GM12878 (cell line): ENCODE measurements around the gene FAM89B. TPM values are rescaled to one million over a fixed set of nuclear protein-coding genes. Genes with fewer than 3 reads are reported as not detected.

Experiments
- ATF7 ChIP-seq: fragments of 450-650 bp; IDR thresholded peaks from 2 replicates; pipeline ENCODE4 v1.6.1; 2016; ENCODE audit warnings: low read depth, mild to moderate bottlenecking
- BACH1 ChIP-seq: fragments of 450-650 bp; IDR thresholded peaks from 2 replicates; pipeline ENCODE4 v1.6.1; 2017; ENCODE audit warnings: mild to moderate bottlenecking, borderline replicate concordance
- CREM ChIP-seq: IDR thresholded peaks from 2 replicates; pipeline ENCODE4 v1.6.1; 2014; ENCODE audit warnings: antibody characterized with exemption, low read depth
- CUX1 ChIP-seq: IDR thresholded peaks from 2 replicates; pipeline ENCODE4 v1.6.1; 2012; ENCODE audit warnings: improper control_type of control experiment, low read depth, low read length; ENCODE audit not compliant: insufficient replicate concordance
- DPF2 ChIP-seq: fragments of 450-650 bp; IDR thresholded peaks from 2 replicates; pipeline ENCODE4 v1.6.1; 2017; ENCODE audit warnings: mild to moderate bottlenecking
- ESRRA ChIP-seq: IDR thresholded peaks from 2 replicates; pipeline ENCODE4 v1.6.1; 2012; ENCODE audit warnings: mild to moderate bottlenecking, low read length, improper control_type of control experiment
- GATAD2B ChIP-seq: fragments of 450-650 bp; conservative IDR thresholded peaks from 2 replicates; pipeline ENCODE4 v1.6.1; 2017; ENCODE audit warnings: low read depth, mild to moderate bottlenecking, moderate library complexity
- NKRF ChIP-seq: fragments of 450-650 bp; conservative IDR thresholded peaks from 2 replicates; pipeline ENCODE4 v1.6.1; 2017; ENCODE audit warnings: mild to moderate bottlenecking, moderate library complexity
- NR2C2 ChIP-seq: IDR thresholded peaks from 2 replicates; pipeline ENCODE4 v1.6.1; 2011; ENCODE audit warnings: borderline replicate concordance, low read depth; ENCODE audit not compliant: control insufficient read depth, insufficient read length
- NR2F1 ChIP-seq: fragments of 450-650 bp; conservative IDR thresholded peaks from 2 replicates; pipeline ENCODE4 v1.6.1; 2017; ENCODE audit warnings: mild to moderate bottlenecking
- POLR2AphosphoS5 ChIP-seq: IDR thresholded peaks from 2 replicates; pipeline ENCODE4 v1.6.1; 2011; ENCODE audit warnings: mild to moderate bottlenecking, low read length, inconsistent platforms
- RAD51 ChIP-seq: fragments of 450-650 bp; IDR thresholded peaks from 2 replicates; pipeline ENCODE4 v1.6.1; 2016; ENCODE audit warnings: moderate library complexity, mild to moderate bottlenecking, inconsistent platforms
- RBBP5 ChIP-seq: fragments of 200-600 bp; sonication (generic); conservative IDR thresholded peaks from 2 replicates; pipeline ENCODE4 v1.6.1; 2016
- RELB ChIP-seq: fragments of 450-650 bp; IDR thresholded peaks from 2 replicates; pipeline ENCODE4 v1.6.1; 2017; ENCODE audit warnings: low read depth, mild to moderate bottlenecking, moderate library complexity
- SIX5 ChIP-seq: IDR thresholded peaks from 2 replicates; pipeline ENCODE4 v1.6.1; 2011; ENCODE audit warnings: mild to moderate bottlenecking, low read depth, low read length, moderate library complexity; ENCODE audit not compliant: severe bottlenecking
- SKIL ChIP-seq: fragments of 450-650 bp; IDR thresholded peaks from 2 replicates; pipeline ENCODE4 v1.6.1; 2017; ENCODE audit warnings: mild to moderate bottlenecking, low read depth, inconsistent platforms; ENCODE audit not compliant: poor library complexity, severe bottlenecking
- SMAD5 ChIP-seq: IDR thresholded peaks from 2 replicates; pipeline ENCODE4 v1.6.1; 2016; ENCODE audit warnings: antibody characterized with exemption, low read depth
- TBL1XR1 ChIP-seq: IDR thresholded peaks from 2 replicates; pipeline ENCODE4 v1.6.1; 2012; ENCODE audit warnings: low read depth, low read length, improper control_type of control experiment
- polyA plus RNA-seq, 11 experiments: library from polyadenylated mRNA; depleted of rRNA in 4 of 11; unstranded in 6 of 11; stranded (reverse) in 5 of 11; fragments of >200 nt; fragmentation: Nextera tagmentation in 4 of 11; fragmentation: Illumina TruSeq in 1 of 11; extraction: Ambion mirVana in 4 of 11; extraction: Trizol in 1 of 11; gene quantifications; 1 replicate in 1 of 11; 2 replicates in 10 of 11; pipeline versions ENCODE4 v1.2.1 to v1.2.3, GENCODE V29; 2011 to 2016; ENCODE audit warnings: inconsistent platforms in 2 of 11, missing spikeins in 2 of 11, low read depth in 1 of 11
- total RNA-seq, 4 experiments: library from RNA; depleted of rRNA in 3 of 4; stranded (reverse); fragments of >200 nt in 3 of 4; fragmentation: Illumina TruSeq in 1 of 4; extraction: Trizol in 1 of 4; gene quantifications; 2 replicates each; pipeline versions ENCODE4 v1.2.1 to v1.2.3, GENCODE V29; 2013 to 2021

Gene FAM89B
- total and polyA plus RNA-seq, 10 of the 15 experiments (the other 5 are each of a cell fraction or from before 2014, with no cell fraction given), result 0.34 to 36.7 (median 9.8) TPM

GRCh38 chr11:65576232-65576866, 4.0 kb downstream of the FAM89B start (continued):
- TF ChIP-seq CUX1, result no peak
- TF ChIP-seq TBL1XR1, result 0 out of 2 replicates have a peak, but pooled peaks have one; percentile 43
- TF ChIP-seq GATAD2B, result 0 out of 2 replicates have a peak, but pooled peaks have one; percentile 41
- TF ChIP-seq SIX5, result no peak
- no peak for TF ChIP-seq NR2C2
- peak; percentile 57 for TF ChIP-seq NKRF
- TF ChIP-seq RELB, result no peak
- no peak for TF ChIP-seq ESRRA
- no peak for TF ChIP-seq ATF7
- no peak for TF ChIP-seq CREM
- TF ChIP-seq BACH1, result peak; percentile 37; the same call in 1 of the 2 replicates
- no peak for TF ChIP-seq POLR2AphosphoS5
- TF ChIP-seq NR2F1, result peak; percentile 88
- no peak for TF ChIP-seq SKIL
- TF ChIP-seq RAD51, result no peak
- TF ChIP-seq SMAD5, result no peak
- TF ChIP-seq RBBP5, result no peak
- peak; percentile 9 for TF ChIP-seq DPF2
